Keratinocyte (primary cell): Measurements from ENCODE around the gene SMAD3.

Experiments used
- EZH2 ChIP-seq: IDR thresholded peaks from one replicate; pipeline ENCODE4 v1.6.1; 2012; ENCODE audit warnings: inconsistent platforms, mild to moderate bottlenecking, low read length, moderate library complexity
- TF ChIP-seq, protein P1 (sequence below), 3 experiments: IDR thresholded peaks in 1 of 3; conservative IDR thresholded peaks in 1 of 3; optimal IDR thresholded peaks in 1 of 3; 2 replicates in 2 of 3; 3 replicates in 1 of 3; pipeline versions ENCODE3 to v1.5.1; 2011; ENCODE audit warnings: low read length in 3 of 3, mild to moderate bottlenecking in 3 of 3, moderate library complexity in 2 of 3, control low read depth in 1 of 3, inconsistent platforms in 1 of 3; ENCODE audit not compliant: insufficient read depth in 2 of 3; ENCODE audit errors: extremely low read depth in 1 of 3

DNA sequence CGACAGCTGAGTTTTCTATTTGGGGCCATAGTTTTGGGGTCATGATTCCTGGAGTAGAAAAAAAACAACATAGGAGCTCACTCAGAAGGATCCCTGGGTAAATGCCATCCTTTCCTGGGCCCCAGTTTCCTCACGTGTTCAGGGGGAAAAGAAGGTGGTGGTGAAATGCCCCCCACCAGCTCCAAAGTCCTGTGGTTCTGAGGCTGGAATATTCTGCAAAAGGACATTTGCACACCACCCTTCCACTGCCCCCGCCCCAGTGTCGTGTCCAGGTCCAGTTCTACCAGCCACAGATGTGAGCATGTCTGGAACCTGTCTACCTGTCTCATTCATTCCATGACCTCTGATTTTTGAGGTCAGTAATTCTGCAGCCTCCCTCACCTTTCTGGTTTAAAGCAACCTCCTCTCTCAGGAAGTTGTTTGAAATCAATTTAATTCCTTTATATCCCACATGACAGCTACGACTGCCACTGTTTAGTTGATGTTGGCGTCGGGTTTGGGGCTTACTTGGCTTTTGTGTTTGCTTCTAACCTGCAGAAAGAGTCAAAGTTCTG, 82.1 kb downstream of the SMAD3 start:
- TF ChIP-seq, protein P1, sequence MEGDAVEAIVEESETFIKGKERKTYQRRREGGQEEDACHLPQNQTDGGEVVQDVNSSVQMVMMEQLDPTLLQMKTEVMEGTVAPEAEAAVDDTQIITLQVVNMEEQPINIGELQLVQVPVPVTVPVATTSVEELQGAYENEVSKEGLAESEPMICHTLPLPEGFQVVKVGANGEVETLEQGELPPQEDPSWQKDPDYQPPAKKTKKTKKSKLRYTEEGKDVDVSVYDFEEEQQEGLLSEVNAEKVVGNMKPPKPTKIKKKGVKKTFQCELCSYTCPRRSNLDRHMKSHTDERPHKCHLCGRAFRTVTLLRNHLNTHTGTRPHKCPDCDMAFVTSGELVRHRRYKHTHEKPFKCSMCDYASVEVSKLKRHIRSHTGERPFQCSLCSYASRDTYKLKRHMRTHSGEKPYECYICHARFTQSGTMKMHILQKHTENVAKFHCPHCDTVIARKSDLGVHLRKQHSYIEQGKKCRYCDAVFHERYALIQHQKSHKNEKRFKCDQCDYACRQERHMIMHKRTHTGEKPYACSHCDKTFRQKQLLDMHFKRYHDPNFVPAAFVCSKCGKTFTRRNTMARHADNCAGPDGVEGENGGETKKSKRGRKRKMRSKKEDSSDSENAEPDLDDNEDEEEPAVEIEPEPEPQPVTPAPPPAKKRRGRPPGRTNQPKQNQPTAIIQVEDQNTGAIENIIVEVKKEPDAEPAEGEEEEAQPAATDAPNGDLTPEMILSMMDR (optimal IDR thresholded peaks at IDR 0.05 in 1 of 3, IDR thresholded peaks at IDR 0.05 in 1 of 3, conservative IDR thresholded peaks at IDR 0.05 in 1 of 3; ENCODE audit: extremely low read depth in 1 of 3, insufficient read depth in 2 of 3, low read length in 3 of 3) = no peak
- no peak for TF ChIP-seq EZH2
